GM23248 (cell line): ENCODE results near the gene CD6. TPM values are rescaled to one million over a fixed set of nuclear protein-coding genes. Genes with fewer than 3 reads are reported as not detected.

Experiments used
- DNase-seq: peaks from one replicate; pipeline ENCODE4 v3.0.0-alpha.2; 2015
- H2AFZ ChIP-seq: fragments of 200-600 bp; sonication (generic); 2 replicates; pipeline ENCODE4 v1.6.1; 2016; ENCODE audit warnings: antibody characterized with exemption
- H3F3A ChIP-seq: fragments of 200-600 bp; sonication (generic); 2 replicates; pipeline ENCODE4 v1.6.1; 2016; ENCODE audit warnings: mild to moderate bottlenecking, antibody characterized with exemption, mixed run types; ENCODE audit not compliant: insufficient read depth
- H3K27ac ChIP-seq: fragments of 200-600 bp; sonication (generic); 2 replicates; pipeline ENCODE4 v1.5.1; 2016; ENCODE audit warnings: mild to moderate bottlenecking
- H3K27me3 ChIP-seq: fragments of 200-600 bp; sonication (generic); replicated peaks from 2 replicates; pipeline ENCODE4 v1.6.1; 2016; ENCODE audit warnings: mild to moderate bottlenecking; ENCODE audit not compliant: insufficient read depth
- H3K36me3 ChIP-seq: fragments of 200-600 bp; sonication (generic); 2 replicates; pipeline ENCODE4 v1.6.1; 2016; ENCODE audit warnings: low read depth, mild to moderate bottlenecking
- H3K4me1 ChIP-seq: fragments of 200-600 bp; sonication (generic); 2 replicates; pipeline ENCODE4 v1.6.1; 2016; ENCODE audit warnings: mild to moderate bottlenecking; ENCODE audit not compliant: insufficient read depth
- H3K4me2 ChIP-seq: fragments of 200-600 bp; sonication (generic); one replicate; pipeline ENCODE4 v1.6.1; 2016; ENCODE audit warnings: mild to moderate bottlenecking; ENCODE audit not compliant: unreplicated experiment
- H3K4me3 ChIP-seq: fragments of 200-600 bp; sonication (generic); 2 replicates; pipeline ENCODE4 v1.5.1; 2016; ENCODE audit warnings: mild to moderate bottlenecking
- H3K79me2 ChIP-seq: fragments of 200-600 bp; sonication (generic); 2 replicates; pipeline ENCODE4 v1.6.1; 2016; ENCODE audit warnings: mild to moderate bottlenecking; ENCODE audit not compliant: insufficient read depth
- H3K9ac ChIP-seq: fragments of 200-600 bp; sonication (generic); 2 replicates; pipeline ENCODE4 v1.6.1; 2016; ENCODE audit warnings: mild to moderate bottlenecking
- H3K9me2 ChIP-seq: fragments of 200-600 bp; sonication (generic); 2 replicates; pipeline ENCODE4 v1.6.1; 2016; ENCODE audit warnings: mixed run types, mild to moderate bottlenecking, moderate library complexity; ENCODE audit not compliant: insufficient read depth
- H3K9me3 ChIP-seq: fragments of 200-600 bp; sonication (generic); one replicate; pipeline ENCODE4 v1.6.1; 2017; ENCODE audit warnings: low read depth
- H4K20me1 ChIP-seq: fragments of 200-600 bp; sonication (generic); 2 replicates; pipeline ENCODE4 v1.6.0; 2016; ENCODE audit not compliant: insufficient read depth
- EZH2 ChIP-seq: fragments of 200-600 bp; sonication (generic); IDR thresholded peaks from 2 replicates; pipeline ENCODE4 v1.6.1; 2018; ENCODE audit warnings: antibody characterized with exemption, mild to moderate bottlenecking; ENCODE audit not compliant: insufficient read depth, poor library complexity, severe bottlenecking
- EZH2phosphoT487 ChIP-seq: fragments of 200-600 bp; sonication (generic); IDR thresholded peaks from 2 replicates; pipeline ENCODE4 v1.6.1; 2018; ENCODE audit warnings: antibody characterized with exemption, moderate library complexity, mild to moderate bottlenecking, low read depth; ENCODE audit not compliant: insufficient read depth
- WGBS, 2 experiments: methylation state at CpG; one replicate each; pipeline ENCODE4 v1.1.6; 2015 to 2017; ENCODE audit warnings: low lambda C conversion rate in 2 of 2, low coverage in 1 of 2; ENCODE audit errors: missing lambda C conversion rate in 2 of 2; 5-methylcytosine and 5-hydroxymethylcytosine counted together
- in situ Hi-C: fragments of 300-500 bp; cut with MboI; formaldehyde crosslinking; loops from 2 replicates; pipeline ENCODE4 v1.15.0; 2020
- polyA plus RNA-seq: library from polyadenylated mRNA; unstranded; fragments of >200 nt; fragmentation: Nextera tagmentation; extraction: Ambion mirVana; gene quantifications from 2 replicates; pipeline ENCODE4 v1.2.1, GENCODE V29; 2016
- total RNA-seq: library from RNA; depleted of rRNA; stranded (reverse); fragments of >200 nt; shearing (Covaris generic); gene quantifications from 2 replicates; pipeline ENCODE4 v1.2.3, GENCODE V29; 2014

The CD6 gene
- total and polyA plus RNA-seq, 2 experiments from 2014 or later: not detected

GRCh38 chr11:60993615-60994014, 22.1 kb downstream of the CD6 start:
- no peak overlapping the region for H3K4me2 ChIP-seq
- H3K27ac ChIP-seq: no peak overlapping the region
- H3F3A ChIP-seq: no peaks in the 10 kb centered on the region
- no peaks in the 10 kb centered on the region for H4K20me1 ChIP-seq
- no peaks in the 10 kb centered on the region for H3K9me2 ChIP-seq
- no peak for TF ChIP-seq EZH2
- no peak for TF ChIP-seq EZH2phosphoT487
- H3K36me3 ChIP-seq: no peaks in the 10 kb centered on the region
- in situ Hi-C loops: no loop called here
- no peak overlapping the region for H3K9ac ChIP-seq
- H3K27me3 ChIP-seq: peaks cover 36% of the 10 kb centered on the region
- no peak for DNase-seq
- H3K79me2 ChIP-seq: no peaks in the 10 kb centered on the region
- no peaks in the 10 kb centered on the region for H3K9me3 ChIP-seq
- no peak overlapping the region for H2AFZ ChIP-seq
- H3K4me3 ChIP-seq: no peak overlapping the region
- 28 to 29% methylated on average over 7 of the region's 7 CpGs for WGBS, 2 experiments
- no peaks in the 10 kb centered on the region for H3K4me1 ChIP-seq

- H4K20me1 ChIP-seq: no peaks in the 10 kb centered on the region
- no peak overlapping the region for H2AFZ ChIP-seq
- H3K9me3 ChIP-seq: no peaks in the 10 kb centered on the region
- no peak overlapping the region for H3K9ac ChIP-seq
- no peak for DNase-seq
- H3K27me3 ChIP-seq: peaks cover 36% of the 10 kb centered on the region
- no peak overlapping the region for H3K27ac ChIP-seq
- H3K36me3 ChIP-seq: no peaks in the 10 kb centered on the region
- no peaks in the 10 kb centered on the region for H3F3A ChIP-seq
- H3K79me2 ChIP-seq: no peaks in the 10 kb centered on the region
- no peak overlapping the region for H3K4me2 ChIP-seq
- no peak for TF ChIP-seq EZH2
- TF ChIP-seq EZH2phosphoT487: no peak
- in situ Hi-C loops: no loop called here
- WGBS, 2 experiments: 35 to 37% methylated on average over 7 of the region's 7 CpGs
- no peaks in the 10 kb centered on the region for H3K9me2 ChIP-seq
- no peaks in the 10 kb centered on the region for H3K4me1 ChIP-seq
- H3K4me3 ChIP-seq: no peak overlapping the region
These were observed 23.1 kb downstream of the CD6 start for GRCh38 chr11:60994541-60995080.

- Histone ChIP-seq H3K4me2 (no peak overlapping the region), H3K79me2 (no peaks in the 10 kb centered on the region), H3K9me2 (no peaks in the 10 kb centered on the region), H3K27ac (no peak overlapping the region), H4K20me1 (no peaks in the 10 kb centered on the region), H3K4me1 (no peaks in the 10 kb centered on the region), H3K27me3 (peaks cover 41% of the 10 kb centered on the region), H3K9ac (no peak overlapping the region), H2AFZ (no peak overlapping the region), H3K9me3 (no peaks in the 10 kb centered on the region), H3K4me3 (no peak overlapping the region), H3K36me3 (no peaks in the 10 kb centered on the region), H3F3A (no peaks in the 10 kb centered on the region)
- in situ Hi-C loops: no loop called here
- DNase-seq: no peak
- TF ChIP-seq EZH2 (no peak), EZH2phosphoT487 (no peak)
- 28 to 37% methylated on average over 7 of the region's 7 CpGs for WGBS, 2 experiments
These were observed 24.3 kb downstream of the CD6 start for GRCh38 chr11:60995798-60996197.

GRCh38 chr11:60996381-60997138, 25.1 kb downstream of the CD6 start:
- Histone ChIP-seq H3K36me3 (no peaks in the 10 kb centered on the region), H2AFZ (no peak overlapping the region), H3K9me2 (no peaks in the 10 kb centered on the region), H3K79me2 (no peaks in the 10 kb centered on the region), H4K20me1 (no peaks in the 10 kb centered on the region), H3K4me2 (no peak overlapping the region), H3K4me1 (no peaks in the 10 kb centered on the region), H3K27ac (no peak overlapping the region), H3K9me3 (no peaks in the 10 kb centered on the region), H3F3A (no peaks in the 10 kb centered on the region), H3K9ac (no peak overlapping the region), H3K27me3 (peaks cover 38% of the 10 kb centered on the region), H3K4me3 (no peak overlapping the region)
- no peak for TF ChIP-seq EZH2
- no peak for TF ChIP-seq EZH2phosphoT487
- in situ Hi-C loops: no loop called here
- DNase-seq: no peak
- WGBS, 2 experiments: 58 to 64% methylated on average over 13 of the region's 13 CpGs

- no peaks in the 10 kb centered on the region for H4K20me1 ChIP-seq
- TF ChIP-seq EZH2phosphoT487 (no peak), EZH2 (no peak)
- peaks cover 30% of the 10 kb centered on the region for H3K27me3 ChIP-seq
- no peaks in the 10 kb centered on the region for H3K36me3 ChIP-seq
- no peak overlapping the region for H2AFZ ChIP-seq
- H3K9ac ChIP-seq: no peak overlapping the region
- H3K4me1 ChIP-seq: no peaks in the 10 kb centered on the region
- in situ Hi-C loops: no loop called here
- no peaks in the 10 kb centered on the region for H3K9me3 ChIP-seq
- H3K9me2 ChIP-seq: no peaks in the 10 kb centered on the region
- WGBS, 2 experiments: 61% methylated on average over 11 of the region's 11 CpGs
- H3K4me2 ChIP-seq: no peak overlapping the region
- H3K4me3 ChIP-seq: no peak overlapping the region
- H3K27ac ChIP-seq: no peak overlapping the region
- no peak for DNase-seq
- no peaks in the 10 kb centered on the region for H3K79me2 ChIP-seq
- H3F3A ChIP-seq: no peaks in the 10 kb centered on the region
These were observed 28.9 kb downstream of the CD6 start for GRCh38 chr11:61000426-61000825.
